ENCODE results near the gene CNTNAP2. TPM values are rescaled to one million over a fixed set of nuclear protein-coding genes. Genes with fewer than 3 reads are reported as not detected.

Gene CNTNAP2
- total RNA-seq, 2 donors from 2014 or later, result 4.4 to 8.5 TPM

DNA sequence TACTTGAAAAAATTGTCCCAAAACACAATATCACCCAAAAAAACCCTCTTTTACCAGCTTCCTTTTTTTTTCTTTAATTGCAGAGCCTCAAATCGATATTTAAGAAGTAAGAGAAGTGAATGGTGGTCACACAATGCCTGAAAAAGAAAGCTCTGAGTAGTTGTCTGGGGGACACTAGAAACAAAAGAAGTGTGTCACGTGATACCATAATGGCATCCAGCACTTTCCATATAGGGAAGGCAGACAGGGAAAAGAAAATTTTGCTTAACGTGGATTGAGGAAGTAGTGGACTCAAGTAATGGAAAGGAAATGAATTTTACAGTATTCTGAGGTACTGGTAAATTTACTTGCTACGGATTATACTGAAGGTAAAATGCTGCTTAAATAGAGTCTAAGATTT, 1708.1 kb downstream of the CNTNAP2 start:
- no peak for DNase-seq
- Histone ChIP-seq H3K4me3 (no peak overlapping the region), H3K9me3 (no peaks in the 10 kb centered on the region), H3K36me3 (no peaks in the 10 kb centered on the region), H3K4me1 (no peaks in the 10 kb centered on the region), H3K27ac (no peak overlapping the region), H3K9ac (ENCODE audit: low read depth in 2 of 2, low read length in 2 of 2) (no peak overlapping the region), H3K27me3 (no peaks in the 10 kb centered on the region)
- intact Hi-C loops (cut with DNase I), result no loop called here
- TF ChIP-seq, protein P1, sequence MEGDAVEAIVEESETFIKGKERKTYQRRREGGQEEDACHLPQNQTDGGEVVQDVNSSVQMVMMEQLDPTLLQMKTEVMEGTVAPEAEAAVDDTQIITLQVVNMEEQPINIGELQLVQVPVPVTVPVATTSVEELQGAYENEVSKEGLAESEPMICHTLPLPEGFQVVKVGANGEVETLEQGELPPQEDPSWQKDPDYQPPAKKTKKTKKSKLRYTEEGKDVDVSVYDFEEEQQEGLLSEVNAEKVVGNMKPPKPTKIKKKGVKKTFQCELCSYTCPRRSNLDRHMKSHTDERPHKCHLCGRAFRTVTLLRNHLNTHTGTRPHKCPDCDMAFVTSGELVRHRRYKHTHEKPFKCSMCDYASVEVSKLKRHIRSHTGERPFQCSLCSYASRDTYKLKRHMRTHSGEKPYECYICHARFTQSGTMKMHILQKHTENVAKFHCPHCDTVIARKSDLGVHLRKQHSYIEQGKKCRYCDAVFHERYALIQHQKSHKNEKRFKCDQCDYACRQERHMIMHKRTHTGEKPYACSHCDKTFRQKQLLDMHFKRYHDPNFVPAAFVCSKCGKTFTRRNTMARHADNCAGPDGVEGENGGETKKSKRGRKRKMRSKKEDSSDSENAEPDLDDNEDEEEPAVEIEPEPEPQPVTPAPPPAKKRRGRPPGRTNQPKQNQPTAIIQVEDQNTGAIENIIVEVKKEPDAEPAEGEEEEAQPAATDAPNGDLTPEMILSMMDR (IDR thresholded peaks at IDR 0.05), result no peak

DNA sequence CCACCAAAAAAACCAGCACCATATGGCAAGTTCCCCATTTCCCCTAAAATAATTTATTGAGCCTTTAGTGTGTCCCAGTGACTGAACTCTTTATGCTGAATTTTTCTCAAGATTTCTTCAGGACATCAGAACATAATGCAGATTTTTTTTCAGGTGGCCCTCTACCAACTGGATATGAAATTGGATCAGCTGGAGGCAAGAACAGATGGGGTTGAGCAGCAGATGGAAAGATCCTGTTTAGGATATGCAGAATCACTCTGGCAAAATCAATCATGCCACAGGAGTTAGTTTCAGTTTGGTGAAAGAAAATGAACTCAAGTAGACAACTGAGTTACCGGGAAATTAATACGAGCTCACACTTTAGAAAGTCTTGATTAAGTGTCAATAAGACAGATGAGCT, 1712.4 kb downstream of the CNTNAP2 start:
- no peak overlapping the region for H3K4me3 ChIP-seq
- no peak overlapping the region for H3K9ac ChIP-seq (ENCODE audit: low read depth in 2 of 2, low read length in 2 of 2)
- H3K27me3 ChIP-seq, result no peaks in the 10 kb centered on the region
- DNase-seq, result no peak
- no peaks in the 10 kb centered on the region for H3K36me3 ChIP-seq
- TF ChIP-seq, protein P1 (IDR thresholded peaks at IDR 0.05), result no peak
- no peaks in the 10 kb centered on the region for H3K4me1 ChIP-seq
- intact Hi-C loops (cut with DNase I), result no loop called here
- H3K27ac ChIP-seq, result no peak overlapping the region
- H3K9me3 ChIP-seq, result no peaks in the 10 kb centered on the region

DNA sequence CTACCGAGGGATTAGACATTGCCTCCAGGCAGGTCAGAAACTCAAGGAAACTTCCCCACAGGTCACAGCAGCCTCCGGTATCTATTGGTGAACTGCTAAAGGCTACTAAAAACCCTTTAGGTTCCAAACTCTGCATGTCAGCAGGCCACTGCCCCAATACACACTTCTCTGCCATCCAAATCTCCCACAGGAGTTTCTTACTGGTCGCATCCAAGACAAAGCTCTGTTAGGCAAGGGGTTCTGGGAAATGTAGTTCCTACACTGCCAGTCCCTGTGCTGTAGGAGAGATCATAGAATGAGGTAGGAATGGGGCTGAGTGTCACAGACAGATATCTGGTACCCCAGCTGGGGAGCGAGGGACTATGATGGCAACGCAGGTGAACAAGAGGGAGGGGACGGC, 1717.0 kb downstream of the CNTNAP2 start:
- TF ChIP-seq, protein P1 (IDR thresholded peaks at IDR 0.05), result no peak
- no peak for DNase-seq

DNA sequence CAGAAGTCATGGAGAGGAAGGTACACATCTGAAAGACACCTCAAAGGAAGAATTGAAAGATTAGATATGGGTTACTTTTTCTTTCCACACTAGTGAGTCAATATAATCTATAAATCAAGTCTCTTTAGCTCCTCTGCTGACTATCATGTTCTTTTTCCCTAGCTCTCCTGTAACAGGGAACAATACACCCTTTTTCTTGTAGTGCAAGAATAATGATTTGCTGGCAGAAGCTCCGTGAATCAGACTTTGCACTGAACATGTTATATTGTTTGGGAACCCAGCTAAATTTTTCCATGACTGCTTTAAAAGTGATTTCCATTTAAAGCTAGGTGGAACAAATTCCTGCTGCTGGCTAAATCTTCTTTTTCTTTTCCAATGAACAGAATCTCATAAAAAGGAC, 1717.4 kb downstream of the CNTNAP2 start:
- Histone ChIP-seq H3K4me3 (no peak overlapping the region), H3K9me3 (no peaks in the 10 kb centered on the region), H3K4me1 (no peaks in the 10 kb centered on the region), H3K9ac (ENCODE audit: low read depth in 2 of 2, low read length in 2 of 2) (no peak overlapping the region), H3K27ac (no peak overlapping the region), H3K27me3 (no peaks in the 10 kb centered on the region), H3K36me3 (no peaks in the 10 kb centered on the region)
- DNase-seq, result no peak
- TF ChIP-seq, protein P1 (IDR thresholded peaks at IDR 0.05), result no peak
- intact Hi-C loops (cut with DNase I), result no loop called here

More for the DNA sequence above, 1717.0 kb downstream of the CNTNAP2 start:
- no peaks in the 10 kb centered on the region for H3K27me3 ChIP-seq
- H3K27ac ChIP-seq, result no peak overlapping the region
- no peak overlapping the region for H3K4me3 ChIP-seq
- H3K4me1 ChIP-seq, result no peaks in the 10 kb centered on the region
- no peaks in the 10 kb centered on the region for H3K36me3 ChIP-seq
- intact Hi-C loops (cut with DNase I), result no loop called here
- H3K9me3 ChIP-seq, result no peaks in the 10 kb centered on the region
- H3K9ac ChIP-seq (ENCODE audit: low read depth in 2 of 2, low read length in 2 of 2), result no peak overlapping the region

DNA sequence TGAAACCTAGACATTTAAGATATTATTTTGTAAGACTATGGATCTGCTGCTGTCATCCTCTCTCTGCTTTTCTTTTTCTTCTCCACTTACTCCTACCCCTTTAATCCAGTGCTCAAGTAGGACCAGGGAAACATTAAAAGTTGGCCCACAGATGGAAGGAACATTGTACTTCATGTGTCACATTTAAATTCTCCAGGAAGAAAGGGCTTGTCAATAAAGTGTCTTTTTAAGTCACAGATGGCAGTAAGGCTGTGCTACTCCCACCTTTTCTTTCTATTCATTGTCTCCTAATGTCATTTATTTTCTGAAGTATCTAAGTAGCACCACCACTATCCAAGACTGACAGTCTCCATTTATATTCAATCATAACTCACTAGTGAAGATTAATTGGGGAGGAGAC, 1736.2 kb downstream of the CNTNAP2 start:
- Histone ChIP-seq H3K27ac (no peak overlapping the region), H3K4me1 (no peaks in the 10 kb centered on the region), H3K36me3 (no peaks in the 10 kb centered on the region), H3K27me3 (no peaks in the 10 kb centered on the region), H3K9me3 (no peaks in the 10 kb centered on the region), H3K9ac (ENCODE audit: low read depth in 2 of 2, low read length in 2 of 2) (no peak overlapping the region), H3K4me3 (no peak overlapping the region)
- intact Hi-C loops (cut with DNase I), result no loop called here
- TF ChIP-seq, protein P1 (IDR thresholded peaks at IDR 0.05), result no peak
- DNase-seq, result no peak
